Posterior cingulate gyrus (tissue), 11 donors: ENCODE results near the gene NAA38.

Experiments used
- DNase-seq, 10 donors: peaks; one replicate each; pipeline versions ENCODE4 v3.0.0 to v3.0.0-alpha.2; 2020 to 2021; ENCODE audit warnings: mixed read lengths in 3 of 10
- intact Hi-C: fragments of 100-400 bp; cut with DNase I; formaldehyde crosslinking; loops from one replicate; pipeline ENCODE4 v1.15.1; 2023

The NAA38 gene

DNA sequence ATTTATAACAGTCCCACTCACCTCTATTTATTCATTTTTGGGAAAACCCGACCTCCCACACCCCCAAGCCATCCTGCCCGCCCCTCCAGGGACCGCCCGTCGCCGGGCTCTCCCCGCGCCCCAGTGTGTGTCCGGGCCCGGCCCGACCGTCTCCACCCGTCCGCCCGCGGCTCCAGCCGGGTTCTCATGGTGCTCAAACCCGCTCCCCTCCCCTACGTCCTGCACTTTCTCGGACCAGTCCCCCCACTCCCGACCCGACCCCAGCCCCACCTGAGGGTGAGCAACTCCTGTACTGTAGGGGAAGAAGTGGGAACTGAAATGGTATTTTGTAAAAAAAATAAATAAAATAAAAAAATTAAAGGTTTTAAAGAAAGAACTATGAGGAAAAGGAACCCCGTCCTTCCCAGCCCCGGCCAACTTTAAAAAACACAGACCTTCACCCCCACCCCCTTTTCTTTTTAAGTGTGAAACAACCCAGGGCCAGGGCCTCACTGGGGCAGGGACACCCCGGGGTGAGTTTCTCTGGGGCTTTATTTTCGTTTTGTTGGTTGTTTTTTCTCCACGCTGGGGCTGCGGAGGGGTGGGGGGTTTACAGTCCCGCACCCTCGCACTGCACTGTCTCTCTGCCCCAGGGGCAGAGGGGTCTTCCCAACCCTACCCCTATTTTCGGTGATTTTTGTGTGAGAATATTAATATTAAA lies 3.1 kb downstream of the NAA38 start:
- intact Hi-C loops: no loop called here
- peak in 2 of 10 donors; percentile 67 to 76 for DNase-seq

DNA sequence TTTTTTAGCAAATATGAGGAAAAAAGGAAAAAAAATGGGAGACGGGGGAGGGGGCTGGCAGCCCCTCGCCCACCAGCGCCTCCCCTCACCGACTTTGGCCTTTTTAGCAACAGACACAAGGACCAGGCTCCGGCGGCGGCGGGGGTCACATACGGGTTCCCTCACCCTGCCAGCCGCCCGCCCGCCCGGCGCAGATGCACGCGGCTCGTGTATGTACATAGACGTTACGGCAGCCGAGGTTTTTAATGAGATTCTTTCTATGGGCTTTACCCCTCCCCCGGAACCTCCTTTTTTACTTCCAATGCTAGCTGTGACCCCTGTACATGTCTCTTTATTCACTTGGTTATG lies 3.7 kb downstream of the NAA38 start:
- peak in 2 of 10 donors; percentile 55 to 84 for DNase-seq
- intact Hi-C loops: no loop called here

DNA sequence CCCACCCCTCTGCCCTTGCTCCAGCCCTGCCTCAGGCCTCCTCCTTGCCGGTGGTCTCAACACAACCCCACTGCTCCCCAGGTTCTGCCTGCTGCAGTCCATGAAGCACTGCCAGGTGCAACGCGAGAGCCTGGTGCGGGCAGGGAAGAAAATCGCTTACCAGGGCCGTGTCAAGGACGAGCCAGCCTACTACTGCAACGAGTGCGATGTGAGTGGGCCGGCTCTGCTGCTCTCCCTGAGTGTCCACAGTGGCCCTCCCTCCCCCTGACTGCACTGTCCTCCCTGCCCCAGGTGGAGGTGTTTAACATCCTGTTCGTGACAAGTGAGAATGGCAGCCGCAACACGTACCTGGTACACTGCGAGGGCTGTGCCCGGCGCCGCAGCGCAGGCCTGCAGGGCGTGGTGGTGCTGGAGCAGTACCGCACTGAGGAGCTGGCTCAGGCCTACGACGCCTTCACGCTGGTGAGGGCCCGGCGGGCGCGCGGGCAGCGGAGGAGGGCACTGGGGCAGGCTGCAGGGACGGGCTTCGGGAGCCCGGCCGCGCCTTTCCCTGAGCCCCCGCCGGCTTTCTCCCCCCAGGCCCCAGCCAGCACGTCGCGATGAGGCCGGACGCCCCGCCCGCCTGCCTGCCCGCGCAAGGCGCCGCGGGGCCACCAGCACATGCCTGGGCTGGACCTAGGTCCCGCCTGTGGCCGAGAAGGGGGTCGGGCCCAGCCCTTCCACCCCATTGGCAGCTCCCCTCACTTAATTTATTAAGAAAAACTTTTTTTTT lies 4.3 kb downstream of the NAA38 start:
- intact Hi-C loops: no loop called here
- DNase-seq: peak in 1 of 10 donors; percentile 77

DNA sequence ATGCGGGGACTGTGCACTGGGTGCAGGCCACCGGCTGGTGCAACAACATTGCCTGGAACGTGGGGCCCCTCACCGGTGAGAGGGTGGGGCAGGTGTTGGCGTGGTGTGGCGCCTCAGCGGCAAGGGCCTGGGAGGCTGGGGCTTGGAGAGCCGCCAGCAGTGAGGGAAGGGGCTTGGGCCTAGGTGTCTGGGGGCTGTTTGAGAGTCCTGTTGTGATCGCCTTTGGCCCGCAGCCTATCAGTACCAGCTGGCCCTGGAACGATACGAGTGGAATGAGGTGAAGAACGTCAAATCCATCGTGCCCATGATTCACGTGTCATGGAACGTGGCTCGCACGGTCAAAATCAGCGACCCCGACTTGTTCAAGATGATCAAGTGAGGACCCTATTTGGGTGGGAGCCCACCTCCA lies 5.1 kb downstream of the NAA38 start:
- no peak for DNase-seq
- intact Hi-C loops: no loop called here

DNA sequence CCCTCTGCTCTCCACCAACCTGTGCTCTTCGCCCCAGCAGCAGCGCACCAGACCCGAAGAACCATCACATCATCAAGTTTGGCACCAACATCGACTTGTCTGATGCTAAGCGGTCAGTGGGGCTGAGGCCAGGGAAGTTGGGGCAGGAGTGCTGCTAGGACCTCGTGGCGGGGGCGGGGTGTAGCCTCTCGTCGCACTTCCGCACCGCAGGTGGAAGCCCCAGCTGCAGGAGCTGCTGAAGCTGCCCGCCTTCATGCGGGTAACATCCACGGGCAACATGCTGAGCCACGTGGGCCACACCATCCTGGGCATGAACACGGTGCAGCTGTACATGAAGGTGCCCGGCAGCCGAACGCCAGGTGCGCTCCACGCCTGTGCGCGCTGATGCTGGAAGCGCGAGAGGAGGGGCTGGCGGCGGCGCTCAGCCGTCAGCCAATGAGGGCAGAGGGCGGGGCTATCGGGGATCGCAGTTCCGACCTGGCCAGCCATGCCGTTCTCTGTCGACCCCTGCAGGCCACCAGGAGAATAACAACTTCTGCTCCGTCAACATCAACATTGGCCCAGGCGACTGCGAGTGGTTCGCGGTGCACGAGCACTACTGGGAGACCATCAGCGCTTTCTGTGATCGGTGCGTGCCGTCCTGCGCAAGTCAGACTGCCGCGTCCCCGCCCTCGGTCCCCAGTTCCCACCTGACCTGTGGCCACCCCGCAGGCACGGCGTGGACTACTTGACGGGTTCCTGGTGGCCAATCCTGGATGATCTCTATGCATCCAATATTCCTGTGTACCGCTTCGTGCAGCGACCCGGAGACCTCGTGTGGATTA lies 5.7 kb downstream of the NAA38 start:
- intact Hi-C loops: loop anchor here (1.0 to 2.0 kb wide), 3 partner anchors 17 to 109 kb away; partner anchors contain the start of gene KDM6B
- peak; percentile 84 to 99 (median 92) for DNase-seq

DNA sequence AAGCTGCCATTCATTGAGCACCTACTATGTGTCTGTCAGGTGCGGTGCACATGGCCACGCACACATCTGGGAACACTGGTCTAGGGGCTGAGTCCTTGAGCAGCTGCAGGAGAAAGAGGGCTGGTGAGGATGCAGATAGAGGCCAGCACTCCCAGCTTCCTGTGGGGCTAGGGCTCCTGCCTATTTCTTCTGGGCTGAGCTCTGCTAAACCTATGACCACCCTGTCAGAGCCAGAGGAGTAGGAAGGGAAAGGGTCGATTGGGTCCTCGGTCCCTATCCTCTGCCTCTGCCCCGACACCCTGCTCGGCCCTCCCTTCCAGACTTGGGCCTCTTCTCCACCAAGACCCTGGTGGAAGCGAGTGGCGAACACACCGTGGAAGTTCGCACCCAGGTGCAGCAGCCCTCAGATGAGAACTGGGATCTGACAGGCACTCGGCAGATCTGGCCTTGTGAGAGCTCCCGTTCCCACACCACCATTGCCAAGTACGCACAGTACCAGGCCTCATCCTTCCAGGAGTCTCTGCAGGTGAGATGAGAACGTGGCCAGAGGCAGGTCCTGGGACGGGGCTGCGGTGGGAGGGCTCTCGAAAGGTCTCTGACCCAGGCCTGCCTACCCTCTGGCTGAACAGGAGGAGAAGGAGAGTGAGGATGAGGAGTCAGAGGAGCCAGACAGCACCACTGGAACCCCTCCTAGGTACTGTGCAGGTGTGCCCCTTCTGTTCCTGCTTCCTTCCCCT lies 6.5 kb downstream of the NAA38 start:
- intact Hi-C loops: loop anchor here (1.0 to 2.0 kb wide), 3 partner anchors 16 to 108 kb away; partner anchors contain the start of gene KDM6B
- DNase-seq: peak in 2 of 10 donors; percentile 69 to 72

DNA sequence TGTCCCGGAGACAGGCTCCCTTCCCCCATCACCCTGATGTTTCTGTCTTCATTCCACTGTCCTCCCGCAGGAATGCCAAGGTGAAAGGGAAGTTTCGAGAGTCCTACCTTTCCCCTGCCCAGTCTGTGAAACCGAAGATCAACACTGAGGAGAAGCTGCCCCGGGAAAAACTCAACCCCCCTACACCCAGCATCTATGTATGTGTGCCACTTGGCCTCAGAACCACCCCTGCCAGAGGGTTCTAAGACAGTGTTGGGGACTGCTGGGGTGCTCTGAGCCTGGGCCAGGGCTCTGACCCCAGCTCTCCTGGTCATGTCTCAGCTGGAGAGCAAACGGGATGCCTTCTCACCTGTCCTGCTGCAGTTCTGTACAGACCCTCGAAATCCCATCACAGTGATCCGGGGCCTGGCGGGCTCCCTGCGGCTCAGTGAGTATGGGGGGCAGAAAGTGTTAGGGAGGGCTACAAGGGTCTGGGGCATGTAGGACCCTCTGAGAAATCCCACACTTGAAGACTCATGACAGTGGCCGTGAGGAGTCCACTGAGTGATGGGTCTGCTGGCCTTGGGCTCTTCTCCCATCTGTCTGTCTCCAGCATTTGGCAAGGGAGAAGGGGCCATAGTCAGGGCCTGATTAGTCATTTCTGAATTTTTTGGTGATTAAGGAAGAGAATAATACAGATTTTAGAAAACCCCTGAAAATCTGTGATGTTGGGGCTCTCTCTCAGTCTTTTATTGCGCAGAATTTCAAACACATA lies 7.4 kb downstream of the NAA38 start:
- no peak for DNase-seq
- intact Hi-C loops: loop anchor here (2.0 kb wide), 2 partner anchors 15 to 107 kb away; partner anchors contain the start of gene KDM6B

DNA sequence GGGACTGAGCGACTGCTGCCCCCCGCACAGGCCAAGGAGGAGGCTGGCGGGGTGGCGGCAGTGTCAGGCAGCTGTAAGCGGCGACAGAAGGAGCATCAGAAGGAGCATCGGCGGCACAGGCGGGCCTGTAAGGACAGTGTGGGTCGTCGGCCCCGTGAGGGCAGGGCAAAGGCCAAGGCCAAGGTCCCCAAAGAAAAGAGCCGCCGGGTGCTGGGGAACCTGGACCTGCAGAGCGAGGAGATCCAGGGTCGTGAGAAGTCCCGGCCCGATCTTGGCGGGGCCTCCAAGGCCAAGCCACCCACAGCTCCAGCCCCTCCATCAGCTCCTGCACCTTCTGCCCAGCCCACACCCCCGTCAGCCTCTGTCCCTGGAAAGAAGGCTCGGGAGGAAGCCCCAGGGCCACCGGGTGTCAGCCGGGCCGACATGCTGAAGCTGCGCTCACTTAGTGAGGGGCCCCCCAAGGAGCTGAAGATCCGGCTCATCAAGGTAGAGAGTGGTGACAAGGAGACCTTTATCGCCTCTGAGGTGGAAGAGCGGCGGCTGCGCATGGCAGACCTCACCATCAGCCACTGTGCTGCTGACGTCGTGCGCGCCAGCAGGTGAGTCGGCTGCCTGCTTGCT lies 8.1 kb downstream of the NAA38 start:
- intact Hi-C loops: no loop called here
- DNase-seq: peak in 1 of 10 donors; percentile 64

DNA sequence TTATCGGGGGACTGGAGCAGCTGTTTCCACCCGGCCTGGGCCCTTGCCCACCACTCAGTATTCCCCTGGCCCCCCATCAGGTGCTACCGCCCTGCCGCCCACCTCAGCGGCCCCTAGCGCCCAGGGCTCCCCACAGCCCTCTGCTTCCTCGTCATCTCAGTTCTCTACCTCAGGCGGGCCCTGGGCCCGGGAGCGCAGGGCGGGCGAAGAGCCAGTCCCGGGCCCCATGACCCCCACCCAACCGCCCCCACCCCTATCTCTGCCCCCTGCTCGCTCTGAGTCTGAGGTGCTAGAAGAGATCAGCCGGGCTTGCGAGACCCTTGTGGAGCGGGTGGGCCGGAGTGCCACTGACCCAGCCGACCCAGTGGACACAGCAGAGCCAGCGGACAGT lies 8.6 kb downstream of the NAA38 start:
- DNase-seq: peak in 1 of 10 donors; percentile 83
- intact Hi-C loops: no loop called here

DNA sequence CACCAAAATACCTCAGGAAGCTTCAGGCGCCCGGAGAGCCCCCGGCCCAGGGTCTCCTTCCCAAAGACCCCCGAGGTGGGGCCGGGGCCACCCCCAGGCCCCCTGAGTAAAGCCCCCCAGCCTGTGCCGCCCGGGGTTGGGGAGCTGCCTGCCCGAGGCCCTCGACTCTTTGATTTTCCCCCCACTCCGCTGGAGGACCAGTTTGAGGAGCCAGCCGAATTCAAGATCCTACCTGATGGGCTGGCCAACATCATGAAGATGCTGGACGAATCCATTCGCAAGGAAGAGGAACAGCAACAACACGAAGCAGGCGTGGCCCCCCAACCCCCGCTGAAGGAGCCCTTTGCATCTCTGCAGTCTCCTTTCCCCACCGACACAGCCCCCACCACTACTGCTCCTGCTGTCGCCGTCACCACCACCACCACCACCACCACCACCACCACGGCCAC lies 9.2 kb downstream of the NAA38 start:
- intact Hi-C loops: no loop called here
- DNase-seq: peak in 1 of 10 donors; percentile 75

DNA sequence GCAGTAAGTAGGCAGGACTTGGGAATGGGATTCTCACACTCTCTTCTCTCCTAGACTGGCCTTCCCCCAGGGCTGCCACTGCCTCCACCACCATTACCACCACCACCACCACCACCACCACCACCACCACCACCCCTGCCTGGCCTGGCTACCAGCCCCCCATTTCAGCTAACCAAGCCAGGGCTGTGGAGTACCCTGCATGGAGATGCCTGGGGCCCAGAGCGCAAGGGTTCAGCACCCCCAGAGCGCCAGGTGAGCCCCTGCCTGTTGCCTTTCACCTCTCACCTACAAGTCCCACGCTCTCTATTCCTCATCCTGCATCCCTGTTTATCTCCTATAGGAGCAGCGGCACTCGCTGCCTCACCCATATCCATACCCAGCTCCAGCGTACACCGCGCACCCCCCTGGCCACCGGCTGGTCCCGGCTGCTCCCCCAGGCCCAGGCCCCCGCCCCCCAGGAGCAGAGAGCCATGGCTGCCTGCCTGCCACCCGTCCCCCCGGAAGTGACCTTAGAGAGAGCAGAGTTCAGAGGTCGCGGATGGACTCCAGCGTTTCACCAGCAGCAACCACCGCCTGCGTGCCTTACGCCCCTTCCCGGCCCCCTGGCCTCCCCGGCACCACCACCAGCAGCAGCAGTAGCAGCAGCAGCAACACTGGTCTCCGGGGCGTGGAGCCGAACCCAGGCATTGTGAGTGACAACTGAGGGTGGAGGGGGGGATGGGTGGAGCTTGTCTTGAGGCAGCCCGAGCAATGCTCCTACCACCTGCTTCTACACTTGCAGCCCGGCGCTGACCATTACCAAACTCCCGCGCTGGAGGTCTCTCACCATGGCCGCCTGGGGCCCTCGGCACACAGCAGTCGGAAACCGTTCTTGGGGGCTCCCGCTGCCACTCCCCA lies 10.3 kb downstream of the NAA38 start:
- intact Hi-C loops: no loop called here
- peak in 1 of 10 donors; percentile 82 for DNase-seq

DNA sequence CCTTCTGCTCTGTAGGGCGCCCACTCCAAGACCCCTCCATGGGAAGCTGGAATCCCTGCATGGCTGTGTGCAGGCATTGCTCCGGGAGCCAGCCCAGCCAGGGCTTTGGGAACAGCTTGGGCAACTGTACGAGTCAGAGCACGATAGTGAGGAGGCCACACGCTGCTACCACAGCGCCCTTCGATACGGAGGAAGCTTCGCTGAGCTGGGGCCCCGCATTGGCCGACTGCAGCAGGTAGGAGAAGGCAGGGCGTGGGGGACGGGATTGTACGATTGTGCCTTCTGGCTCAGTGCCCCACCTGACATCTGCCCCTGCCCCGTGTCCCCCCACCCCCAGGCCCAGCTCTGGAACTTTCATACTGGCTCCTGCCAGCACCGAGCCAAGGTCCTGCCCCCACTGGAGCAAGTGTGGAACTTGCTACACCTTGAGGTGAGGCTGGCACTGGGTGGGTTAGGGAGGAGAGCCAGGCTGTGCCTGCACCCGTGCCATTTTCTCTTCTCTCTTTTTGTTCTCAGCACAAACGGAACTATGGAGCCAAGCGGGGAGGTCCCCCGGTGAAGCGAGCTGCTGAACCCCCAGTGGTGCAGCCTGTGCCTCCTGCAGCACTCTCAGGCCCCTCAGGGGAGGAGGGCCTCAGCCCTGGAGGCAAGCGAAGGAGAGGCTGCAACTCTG lies 11.2 kb downstream of the NAA38 start:
- intact Hi-C loops: no loop called here

DNA sequence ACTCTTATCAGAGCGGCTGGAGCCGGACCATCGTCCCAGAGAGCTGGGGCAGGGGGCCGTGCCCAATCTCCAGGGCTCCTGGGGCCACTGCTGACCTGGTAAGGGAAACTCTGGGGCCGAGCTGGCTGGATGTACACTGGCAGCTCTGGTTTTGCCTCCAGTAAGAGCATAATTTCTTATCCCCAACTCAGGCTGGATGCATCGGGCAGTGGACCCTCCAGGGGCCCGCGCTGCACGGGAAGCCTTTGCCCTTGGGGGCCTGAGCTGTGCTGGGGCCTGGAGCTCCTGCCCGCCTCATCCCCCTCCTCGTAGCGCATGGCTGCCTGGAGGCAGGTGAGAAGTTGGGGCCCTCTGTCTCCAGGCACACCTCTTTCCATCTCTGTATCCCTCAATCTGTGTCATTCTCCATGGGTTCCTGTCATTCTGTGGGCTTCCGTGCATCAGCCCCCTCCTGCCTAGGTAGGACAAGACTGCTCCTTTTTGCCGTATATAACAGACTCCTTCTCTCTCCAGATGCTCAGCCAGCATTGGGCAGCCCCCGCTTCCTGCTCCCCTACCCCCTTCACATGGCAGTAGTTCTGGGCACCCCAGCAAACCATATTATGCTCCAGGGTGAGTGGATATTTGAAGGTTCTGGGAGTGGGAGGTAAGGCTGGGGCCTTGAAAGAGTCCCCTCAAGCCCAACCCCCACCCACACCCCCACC lies 11.8 kb downstream of the NAA38 start:
- intact Hi-C loops: no loop called here
- DNase-seq: peak in 1 of 10 donors; percentile 55

More for the DNA sequence above, 11.2 kb downstream of the NAA38 start:
- DNase-seq: peak in 1 of 10 donors; percentile 68

DNA sequence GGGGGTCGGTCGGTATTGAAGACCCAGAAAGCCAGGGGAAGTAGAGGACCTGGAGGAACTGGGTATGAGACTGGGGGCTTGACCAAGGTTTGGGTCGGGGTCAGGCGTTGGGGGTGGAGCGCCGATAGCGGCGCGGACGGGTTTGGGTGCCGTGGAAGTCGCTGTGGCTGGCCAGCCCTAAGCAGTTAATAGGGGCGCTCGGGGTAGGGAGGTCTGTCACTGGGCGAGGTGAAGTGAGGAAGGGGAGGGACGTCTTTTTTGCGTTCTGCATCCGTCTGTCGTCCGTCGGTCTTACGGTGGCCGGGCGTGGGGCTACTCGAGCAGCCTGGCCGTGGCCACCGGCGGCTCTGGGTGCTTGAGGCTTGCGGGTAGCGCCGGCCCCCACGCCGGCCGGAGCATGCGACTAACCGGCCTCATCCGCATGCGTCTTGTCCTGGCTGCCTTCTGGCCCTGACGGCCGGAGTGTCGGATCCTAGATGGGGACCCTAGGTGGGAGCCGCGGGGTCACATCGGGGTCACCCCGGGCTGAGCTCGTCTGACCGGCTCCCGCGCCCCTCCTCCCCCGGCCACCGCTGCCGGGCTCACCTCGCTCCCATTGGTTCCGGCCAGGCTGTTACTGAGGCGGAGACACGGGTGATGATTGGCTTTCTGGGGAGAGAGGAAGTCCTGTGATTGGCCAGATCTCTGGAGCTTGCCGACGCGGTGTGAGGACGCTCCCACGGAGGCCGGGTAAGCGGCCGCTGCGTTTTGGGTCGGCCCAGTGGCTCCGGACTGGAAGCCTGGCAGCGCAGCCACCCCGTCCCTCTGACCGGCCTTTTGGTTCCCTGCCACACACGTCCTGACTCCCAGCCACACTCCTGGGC lies 12.8 kb downstream of the NAA38 start:
- intact Hi-C loops: loop anchor here (1.0 to 5.0 kb wide), 2 partner anchors 10 to 88 kb away; partner anchors contain the start of genes CNTROB, KDM6B and TRAPPC1
- DNase-seq: peak; percentile 88 to 99 (median 92)

DNA sequence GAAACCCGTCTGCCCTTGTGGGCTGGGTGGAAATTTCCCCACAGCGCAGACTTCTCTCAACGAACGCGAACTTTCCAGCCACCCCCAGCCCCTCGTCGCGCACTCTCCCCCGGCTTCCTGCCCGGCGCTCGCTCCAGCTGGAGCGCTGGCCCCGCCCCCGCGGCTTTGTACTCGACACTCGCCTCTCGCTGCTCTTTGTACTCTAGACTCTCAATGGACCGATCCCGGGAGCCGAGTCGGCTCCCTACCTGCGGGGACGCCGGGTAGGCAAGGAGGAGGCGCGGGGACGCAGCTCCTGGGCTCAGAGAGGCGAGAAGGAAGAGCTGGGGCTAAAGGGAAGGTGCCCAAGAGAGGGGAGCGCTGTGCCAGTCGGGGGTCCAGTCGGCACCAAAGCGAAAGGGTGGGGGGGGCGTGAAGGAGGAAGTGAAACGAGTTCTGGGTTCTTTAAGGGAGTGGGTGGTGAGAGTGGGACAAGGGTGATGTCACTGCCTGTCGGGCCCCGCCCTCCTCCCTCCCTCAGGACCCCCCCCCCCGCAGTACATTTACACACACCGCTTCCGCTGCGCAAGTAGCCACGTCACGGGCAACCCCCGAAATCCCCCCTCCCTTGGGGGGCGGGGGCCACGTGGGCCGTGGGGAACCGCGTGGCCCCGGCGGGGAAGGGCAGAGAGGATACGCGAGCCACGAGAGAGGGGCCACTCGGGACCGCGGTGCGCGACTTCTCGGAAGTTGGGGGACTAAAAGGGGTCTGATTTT lies 13.6 kb downstream of the NAA38 start:
- intact Hi-C loops: loop anchor here (1.0 to 5.0 kb wide), 2 partner anchors 9 to 89 kb away; partner anchors contain the start of genes CNTROB, KDM6B and TRAPPC1
- DNase-seq: peak in 7 of 10 donors; percentile 51 to 94 (median 68)
